Stomach (tissue), 9 donors: ENCODE measurements around the gene SCFD2. TPM values are rescaled to one million over a fixed set of nuclear protein-coding genes. Genes with fewer than 3 reads are reported as not detected.
A peak's percentile ranks its signal among the peaks of the same experiment; 100 is the strongest.

Experiments used
- DNase-seq, 2 donors: peaks; one replicate each; pipeline versions ENCODE4 v3.0.0 to v3.0.0-alpha.2; 2013 to 2019
- H3K27ac ChIP-seq, 5 donors: fragments of 200-600 bp in 4 of 5; sonication (generic) in 4 of 5; one replicate each; pipeline ENCODE4 v1.5.1; 2013 to 2019; ENCODE audit warnings: mild to moderate bottlenecking in 1 of 5, moderate library complexity in 1 of 5
- H3K27me3 ChIP-seq, 3 donors: fragments of 200-600 bp; sonication (generic); one replicate each; pipeline ENCODE4 v1.5.1; 2017 to 2019; ENCODE audit warnings: mixed run types in 1 of 3
- H3K36me3 ChIP-seq, 4 donors: fragments of 200-600 bp; sonication (generic); 1 replicate in 3 of 4; 2 replicates in 1 of 4; pipeline ENCODE4 v1.5.1; 2016 to 2019
- H3K4me1 ChIP-seq, 4 donors: fragments of 200-600 bp; sonication (generic); one replicate each; pipeline ENCODE4 v1.5.1; 2016 to 2019
- H3K4me3 ChIP-seq, 4 donors: fragments of 200-600 bp; sonication (generic) in 3 of 4; one replicate each; pipeline ENCODE4 v1.5.1; 2016 to 2019; ENCODE audit warnings: mild to moderate bottlenecking in 1 of 4
- H3K9me3 ChIP-seq, 4 donors: fragments of 200-600 bp; sonication (generic); one replicate each; pipeline ENCODE4 v1.5.1; 2016 to 2019
- CTCF ChIP-seq, 7 experiments: fragments of 450-650 bp in 4 of 7; fragments of 200-600 bp in 3 of 7; sonication (generic) in 3 of 7; IDR thresholded peaks; one replicate each; pipeline ENCODE4 v1.5.1; 2016 to 2019; ENCODE audit warnings: antibody characterized with exemption in 7 of 7, control low read depth in 2 of 7, mild to moderate bottlenecking in 1 of 7
- EP300 ChIP-seq: sonication (generic); formaldehyde crosslinking; IDR thresholded peaks from one replicate; pipeline ENCODE4 v1.6.1; 2017; ENCODE audit warnings: antibody characterized with exemption
- POLR2A ChIP-seq, 4 donors: fragments of 450-650 bp; IDR thresholded peaks; one replicate each; pipeline ENCODE4 v1.6.1; 2016; ENCODE audit warnings: antibody characterized with exemption in 4 of 4, control low read depth in 2 of 4, mild to moderate bottlenecking in 1 of 4, moderate library complexity in 1 of 4
- POLR2AphosphoS5 ChIP-seq, 3 donors: sonication (generic); formaldehyde crosslinking; IDR thresholded peaks; one replicate each; pipeline ENCODE4 v1.6.1; 2016; ENCODE audit warnings: antibody characterized with exemption in 3 of 3
- WGBS, 5 donors: extraction: QIAGEN DNeasy Blood & Tissue Kit in 3 of 5; methylation state at CpG; one replicate each; pipeline versions ENCODE4 v1.1.5 to v1.1.7; 2013 to 2018; 5-methylcytosine and 5-hydroxymethylcytosine counted together
- intact Hi-C: fragments of 100-400 bp; cut with DNase I; formaldehyde crosslinking; loops from one replicate; pipeline ENCODE4 v1.15.1; 2023; ENCODE audit warnings: low total_unique reads
- polyA plus RNA-seq, 3 donors: library from polyadenylated mRNA; stranded (reverse); fragments of 200-250 nt; gene quantifications; one replicate each; pipeline ENCODE4 v1.2.3, GENCODE V29; 2013
- total RNA-seq, 5 donors: library from RNA; depleted of rRNA; stranded (reverse); fragments of >200 nt; gene quantifications; one replicate each; pipeline versions ENCODE4 v1.1.0 to v1.2.3, GENCODE V29; 2014 to 2016
- donor health status: healthy with polysubstance abuse.
- donor health status: Bipolar disorder and iron deficiency.
- donor health status: healthy.

SCFD2 gene
- total and polyA plus RNA-seq, 8 donors = 2.9 to 40.2 (median 11.1) TPM

GRCh38 chr4:53196882-53197771, 168.7 kb downstream of the SCFD2 start:
- intact Hi-C loops = loop anchor here (5.0 kb wide), 2 partner anchors 1020 to 1040 kb away; no protein-coding TSS in a partner anchor
- H3K9me3 ChIP-seq = no peaks in the 10 kb centered on the region
- peak in 5 of 7 experiments; percentile 41 to 77 (median 62) for TF ChIP-seq CTCF (IDR thresholded peaks at IDR 0.05)
- no peak for TF ChIP-seq POLR2A (IDR thresholded peaks at IDR 0.05)
- no peak overlapping the region for H3K4me3 ChIP-seq
- no peaks in the 10 kb centered on the region for H3K36me3 ChIP-seq
- no peak overlapping the region for H3K27ac ChIP-seq
- WGBS, 5 donors = 59 to 70% (median 60%) methylated on average over 4 of the region's 4 CpGs
- H3K4me1 ChIP-seq = peaks cover 0 to 5% (median 0%) of the 10 kb centered on the region in 4 donors
- no peaks in the 10 kb centered on the region for H3K27me3 ChIP-seq
- peak in 1 of 2 donors; percentile 90 for DNase-seq

- Histone ChIP-seq H3K9me3 (no peaks in the 10 kb centered on the region), H3K4me3 (no peak overlapping the region), H3K4me1 (peaks cover 0 to 5% (median 0%) of the 10 kb centered on the region in 4 donors), H3K27me3 (no peaks in the 10 kb centered on the region), H3K27ac (no peak overlapping the region), H3K36me3 (no peaks in the 10 kb centered on the region)
- intact Hi-C loops = loop anchor here (5.0 kb wide), 2 partner anchors 1021 to 1041 kb away; no protein-coding TSS in a partner anchor
- TF ChIP-seq POLR2A (IDR thresholded peaks at IDR 0.05) = no peak
- no peak for TF ChIP-seq CTCF (IDR thresholded peaks at IDR 0.05)
- TF ChIP-seq EP300 = no peak
- TF ChIP-seq POLR2AphosphoS5 (IDR thresholded peaks at IDR 0.05) = no peak
- DNase-seq = peak in 1 of 2 donors; percentile 44
- 57 to 71% (median 70%) methylated on average over 7 of the region's 7 CpGs for WGBS, 5 donors
These were observed 169.8 kb downstream of the SCFD2 start for GRCh38 chr4:53195815-53196661.

- 92 to 95% (median 93%) methylated on average over 5 of the region's 5 CpGs for WGBS, 5 donors
- no peak overlapping the region for H3K27ac ChIP-seq
- H3K4me3 ChIP-seq = no peak overlapping the region
- DNase-seq = no peak
- H3K4me1 ChIP-seq = peaks cover 0 to 5% (median 0%) of the 10 kb centered on the region in 4 donors
- no peaks in the 10 kb centered on the region for H3K9me3 ChIP-seq
- intact Hi-C loops = loop anchor here (5.0 kb wide), 2 partner anchors 1023 to 1043 kb away; no protein-coding TSS in a partner anchor
- H3K36me3 ChIP-seq = no peaks in the 10 kb centered on the region
- TF ChIP-seq POLR2AphosphoS5 (IDR thresholded peaks at IDR 0.05) = no peak
- TF ChIP-seq POLR2A (IDR thresholded peaks at IDR 0.05) = no peak
- TF ChIP-seq EP300 = no peak
- TF ChIP-seq CTCF (IDR thresholded peaks at IDR 0.05) = no peak
- H3K27me3 ChIP-seq = no peaks in the 10 kb centered on the region
These were observed 171.1 kb downstream of the SCFD2 start for GRCh38 chr4:53194727-53195126.

GRCh38 chr4:53193111-53193510, 172.8 kb downstream of the SCFD2 start:
- intact Hi-C loops = no loop called here
- DNase-seq = no peak
- Histone ChIP-seq H3K4me3 (no peak overlapping the region), H3K27me3 (no peaks in the 10 kb centered on the region), H3K4me1 (peaks cover 0 to 14% (median 4%) of the 10 kb centered on the region in 4 donors), H3K27ac (no peak overlapping the region), H3K9me3 (no peaks in the 10 kb centered on the region), H3K36me3 (no peaks in the 10 kb centered on the region)
- WGBS, 5 donors = 80 to 96% (median 88%) methylated on average over 1 of the region's 1 CpG
- TF ChIP-seq CTCF (IDR thresholded peaks at IDR 0.05) (no peak), EP300 (no peak), POLR2A (IDR thresholded peaks at IDR 0.05) (no peak), POLR2AphosphoS5 (IDR thresholded peaks at IDR 0.05) (no peak)
